Fibroblast of mammary gland (primary cell): ENCODE results near the gene CHST11.

ENCODE experiments used
- DNase-seq: peaks from one replicate; pipeline ENCODE4 v3.0.0-alpha.2; 2010; ENCODE audit warnings: low read depth
- H3K4me3 ChIP-seq: 2 replicates; pipeline ENCODE4 v1.5.1; 2011; ENCODE audit warnings: low read depth, mild to moderate bottlenecking, low read length, moderate library complexity; ENCODE audit not compliant: control insufficient read depth
- CTCF ChIP-seq: conservative IDR thresholded peaks from 2 replicates; pipeline ENCODE4 v1.5.1; 2011; ENCODE audit warnings: low read depth, low read length, inconsistent platforms; ENCODE audit not compliant: control insufficient read depth, insufficient read depth

Gene CHST11

GRCh38 chr12:104473374-104473983, 16.7 kb downstream of the CHST11 start:
- no peak for TF ChIP-seq CTCF
- no peak for DNase-seq
- no peak overlapping the region for H3K4me3 ChIP-seq

- no peak overlapping the region for H3K4me3 ChIP-seq
- no peak for DNase-seq
- TF ChIP-seq CTCF, result no peak
Observed at GRCh38 chr12:104475271-104475670, 18.5 kb downstream of the CHST11 start.

- no peak for TF ChIP-seq CTCF
- DNase-seq, result no peak
- H3K4me3 ChIP-seq, result no peak overlapping the region
Observed at GRCh38 chr12:104477510-104478390, 21.0 kb downstream of the CHST11 start.

GRCh38 chr12:104478396-104479122, 21.8 kb downstream of the CHST11 start:
- DNase-seq, result no peak
- TF ChIP-seq CTCF, result no peak
- H3K4me3 ChIP-seq, result no peak overlapping the region

GRCh38 chr12:104479123-104479662, 22.4 kb downstream of the CHST11 start:
- H3K4me3 ChIP-seq, result no peak overlapping the region
- no peak for DNase-seq
- no peak for TF ChIP-seq CTCF

GRCh38 chr12:104480012-104480411, 23.3 kb downstream of the CHST11 start:
- no peak overlapping the region for H3K4me3 ChIP-seq
- DNase-seq, result no peak
- TF ChIP-seq CTCF, result no peak
